Stimulated activated CD4-positive, alpha-beta T cell treated with anti-CD3 and anti-CD28 coated beads, Interleukin-15, amount 100 ng/mL, for 1 hour (primary cell): ENCODE measurements around the gene MTMR10.

ENCODE experiments used
- DNase-seq, 2 donors: peaks; one replicate each; pipeline ENCODE4 v3.0.0-alpha.2; 2020; ENCODE audit warnings: low read depth in 1 of 2, low spot score in 1 of 2

Gene MTMR10

DNA sequence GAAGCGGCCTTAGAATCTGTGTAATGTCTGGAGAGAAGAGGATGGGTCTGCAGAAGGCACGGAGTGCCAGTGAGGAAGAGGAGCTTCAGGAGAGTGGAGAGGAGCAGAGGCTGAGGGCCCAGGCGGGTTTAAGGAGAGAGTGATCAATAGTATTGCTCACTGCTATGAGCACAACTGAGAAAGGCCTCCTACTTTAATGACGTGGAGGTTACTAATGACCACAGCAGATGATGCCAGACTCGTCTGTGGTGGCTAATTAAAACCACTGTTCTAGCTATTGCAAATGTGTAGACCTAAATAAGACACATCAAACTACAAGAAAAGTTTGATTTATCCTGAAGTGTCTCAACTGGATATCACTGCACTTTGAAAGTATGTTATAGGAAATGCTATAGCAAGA lies 33.2 kb downstream of the MTMR10 start:
- no peak for DNase-seq

DNA sequence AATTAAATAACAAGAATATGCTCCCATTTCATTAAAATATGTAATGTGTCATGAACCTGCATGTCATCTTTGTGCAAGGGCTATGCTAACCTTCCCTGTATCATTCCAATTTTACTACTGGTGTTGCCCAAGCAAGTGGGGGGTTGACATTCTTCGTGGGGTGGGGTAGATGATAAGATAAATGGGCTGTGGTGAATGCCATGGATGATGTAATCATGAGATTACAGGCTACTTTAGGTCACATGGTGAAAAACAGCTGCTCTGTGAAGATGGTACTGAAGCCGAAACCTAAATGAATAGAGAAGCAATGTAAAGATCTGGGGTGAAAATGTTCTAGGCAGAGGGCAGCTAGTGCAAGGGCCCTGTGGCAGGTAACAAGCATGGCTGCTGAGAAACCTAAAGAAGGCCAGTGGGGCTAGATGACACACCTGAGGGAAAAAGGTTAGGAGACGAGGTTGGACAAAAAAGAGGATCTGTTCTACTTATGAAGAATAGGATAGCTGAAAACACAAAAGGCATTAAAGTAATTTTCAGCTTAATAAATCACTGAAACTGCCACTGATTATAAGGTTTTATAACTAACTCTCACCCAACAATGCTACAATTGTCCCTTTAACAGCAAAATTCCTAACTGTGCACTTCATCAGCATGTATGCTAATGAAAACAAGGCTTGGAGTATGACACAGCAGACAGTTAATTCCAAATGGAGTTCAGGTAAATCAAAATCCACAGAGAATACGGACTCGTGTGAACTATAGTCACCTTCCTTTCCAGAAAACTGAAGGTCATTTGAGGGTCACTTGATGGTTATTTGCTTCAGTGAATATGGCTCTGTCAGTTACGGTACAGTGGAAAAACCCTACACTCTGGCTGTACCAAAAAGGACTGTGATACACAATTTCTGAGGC lies 35.0 kb downstream of the MTMR10 start:
- no peak for DNase-seq

DNA sequence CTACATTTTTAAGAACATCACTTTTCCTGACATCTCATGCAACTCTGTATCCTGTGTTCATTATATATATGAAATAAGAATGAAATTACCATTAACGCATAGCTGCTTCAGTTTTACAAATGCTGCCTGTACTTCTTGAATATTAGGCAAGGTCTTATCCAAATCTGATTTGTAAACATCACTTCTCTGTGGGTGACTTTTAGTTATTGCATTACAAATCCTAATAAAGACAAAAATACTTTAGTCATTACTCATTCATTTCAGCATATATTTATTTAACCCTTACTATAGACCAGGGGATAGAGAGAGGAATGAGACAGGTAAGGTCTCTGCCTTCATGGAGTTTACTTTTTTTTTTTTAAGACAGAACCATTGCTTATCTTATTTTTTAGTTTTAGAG lies 36.8 kb downstream of the MTMR10 start:
- DNase-seq, result no peak

DNA sequence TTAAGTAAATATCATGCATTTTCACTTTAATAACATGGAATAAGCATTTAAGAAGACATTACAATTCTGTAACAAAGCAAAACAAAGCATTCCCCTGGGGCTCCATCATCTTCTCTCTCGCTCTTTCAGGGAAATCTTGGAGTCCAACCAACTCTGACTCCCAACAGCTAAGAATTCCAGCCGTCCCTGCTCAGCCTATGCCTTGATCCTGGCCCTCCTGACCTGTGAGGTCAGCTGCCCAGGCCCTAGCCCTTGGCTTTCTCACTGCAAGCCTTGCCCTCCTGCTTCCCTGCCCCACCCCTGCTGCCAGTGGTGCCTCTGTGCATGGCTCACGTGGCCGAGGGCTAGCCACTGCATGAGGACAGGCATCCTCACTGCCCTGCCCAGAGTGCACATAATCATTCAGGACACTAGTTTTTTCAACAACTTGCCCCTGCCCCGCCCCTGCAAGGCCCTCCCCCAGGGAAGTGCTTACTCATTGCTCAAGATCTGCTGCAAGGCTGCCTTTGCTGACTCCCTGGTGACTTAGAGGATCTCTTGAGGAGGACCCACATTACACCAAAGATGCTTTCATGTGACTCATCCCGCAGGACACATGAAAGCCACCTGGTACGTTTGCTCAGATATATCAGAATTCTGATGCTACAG lies 37.6 kb downstream of the MTMR10 start:
- DNase-seq, result no peak

DNA sequence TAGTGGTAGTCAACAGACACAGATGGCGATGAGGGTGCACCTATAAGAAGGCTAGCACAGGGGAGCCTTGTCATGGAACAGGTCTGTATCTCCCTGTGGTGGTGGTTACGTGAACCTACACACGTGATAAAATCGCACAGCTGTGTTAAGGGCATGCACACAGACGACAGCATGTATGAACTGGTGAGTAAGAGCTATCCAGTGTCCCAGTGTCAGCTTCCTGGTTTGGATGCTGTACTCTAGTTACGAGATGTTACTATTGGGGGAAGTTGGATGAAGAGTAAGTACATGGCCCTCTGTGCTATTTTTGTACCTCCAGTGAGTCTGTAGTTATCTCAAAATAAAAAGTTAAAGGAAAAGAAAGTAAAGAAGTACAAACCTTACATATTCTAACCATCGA lies 38.2 kb downstream of the MTMR10 start:
- no peak for DNase-seq

DNA sequence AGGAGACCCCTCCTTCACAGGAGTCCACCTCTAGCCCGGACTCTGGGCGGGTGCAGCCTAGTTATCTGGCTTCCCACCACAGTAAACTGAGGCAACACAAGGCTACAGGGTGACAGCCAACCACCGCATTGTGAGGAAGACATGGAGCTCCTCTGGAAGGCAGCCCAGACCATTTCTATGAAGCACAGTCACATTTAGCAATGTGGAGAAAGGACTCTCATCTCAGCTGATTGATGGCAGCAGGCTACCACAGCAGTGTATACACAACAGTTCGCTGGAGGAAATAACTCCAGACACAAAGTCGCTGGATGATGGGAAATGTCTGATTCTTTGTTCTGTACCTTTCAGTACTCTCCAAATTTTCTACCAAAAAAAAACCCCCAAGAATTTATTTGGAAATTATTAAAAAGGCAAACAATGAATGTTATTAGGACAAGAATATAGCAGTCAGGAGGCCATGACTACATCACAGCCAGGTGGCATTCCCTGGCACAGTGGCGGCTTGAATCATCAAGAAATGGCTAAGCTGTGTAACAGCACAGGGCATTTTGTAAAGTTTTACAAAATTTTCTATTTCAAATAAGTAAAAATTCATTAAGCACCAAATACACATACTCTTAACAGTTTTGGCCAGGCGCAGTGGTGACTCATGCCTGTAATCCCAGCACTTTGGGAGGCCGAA lies 47.6 kb downstream of the MTMR10 start:
- no peak for DNase-seq

DNA sequence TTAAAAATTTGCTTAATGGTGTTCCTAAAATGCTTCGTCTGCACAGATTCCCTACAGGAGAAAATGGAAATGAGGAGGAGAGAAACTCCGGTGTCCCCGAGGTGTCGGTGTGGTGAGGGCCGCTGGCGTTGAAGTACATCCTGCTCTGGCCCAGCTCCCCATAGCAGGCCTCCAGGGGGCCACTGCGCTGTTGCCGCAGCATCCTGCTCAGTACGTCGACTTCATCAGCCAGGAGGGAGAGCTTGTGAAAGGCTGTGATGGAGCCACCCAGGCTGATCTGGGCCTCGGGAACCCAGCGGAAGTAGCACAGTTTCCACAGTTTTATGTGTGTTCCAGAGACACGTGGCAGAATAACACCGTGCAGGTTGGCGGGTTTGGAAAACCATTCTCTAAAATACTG lies 49.9 kb downstream of the MTMR10 start:
- no peak for DNase-seq

DNA sequence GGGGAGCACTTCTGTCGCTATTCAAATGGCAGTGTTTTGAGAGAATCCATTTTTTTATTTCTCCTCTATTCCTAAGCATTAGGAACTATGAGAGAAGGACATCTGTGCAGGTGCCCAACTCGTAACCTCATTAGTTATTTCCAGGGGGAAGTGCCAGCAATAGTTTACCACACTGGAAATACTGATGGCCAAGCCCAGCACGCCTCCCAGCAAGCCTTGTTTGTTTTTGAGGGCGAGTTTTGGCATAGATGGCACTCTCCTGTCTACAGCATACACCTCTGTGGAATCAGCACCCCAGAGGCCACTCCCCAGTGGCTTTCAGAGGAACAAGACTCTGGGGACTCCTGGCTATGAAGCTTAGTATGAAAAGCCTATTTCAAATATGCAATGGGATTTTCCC lies 51.1 kb downstream of the MTMR10 start:
- no peak for DNase-seq

DNA sequence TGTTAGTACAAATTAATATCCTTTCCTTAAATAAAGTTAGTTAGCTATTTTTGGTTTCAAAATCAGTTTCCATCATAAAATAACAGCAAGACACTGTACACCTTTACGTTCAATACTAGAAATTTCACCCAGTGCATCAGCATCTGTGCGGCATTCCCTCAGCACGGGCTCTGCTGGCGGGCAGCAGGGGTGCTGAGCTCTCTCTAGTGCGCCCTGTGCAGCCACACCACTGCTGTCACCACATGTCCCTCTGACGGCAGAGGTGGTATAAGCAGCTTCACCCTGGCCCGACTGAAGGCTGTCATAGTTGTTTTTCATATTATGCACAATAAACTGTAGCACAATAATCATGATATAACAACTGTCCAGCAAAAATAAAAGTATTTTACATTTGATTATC lies 52.3 kb downstream of the MTMR10 start:
- DNase-seq, result no peak

DNA sequence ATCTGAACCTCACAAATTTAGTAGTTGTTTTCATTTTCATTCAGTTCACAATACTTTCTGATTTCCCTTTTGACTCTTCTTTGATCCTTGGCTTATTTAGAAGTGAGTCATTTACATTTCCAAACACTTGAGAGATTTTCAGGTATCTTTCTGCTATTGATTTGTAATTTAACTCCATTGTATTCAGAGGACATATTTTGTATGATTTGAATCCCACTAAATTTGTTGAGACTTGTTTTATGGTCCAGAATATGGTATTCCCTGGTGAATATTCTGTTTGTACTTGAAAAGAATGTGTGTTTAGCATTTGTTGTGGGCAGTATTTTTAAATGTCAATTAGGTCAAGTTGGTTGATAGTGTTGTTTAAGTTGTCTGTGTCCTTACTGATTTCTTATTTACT lies 58.1 kb downstream of the MTMR10 start:
- no peak for DNase-seq

DNA sequence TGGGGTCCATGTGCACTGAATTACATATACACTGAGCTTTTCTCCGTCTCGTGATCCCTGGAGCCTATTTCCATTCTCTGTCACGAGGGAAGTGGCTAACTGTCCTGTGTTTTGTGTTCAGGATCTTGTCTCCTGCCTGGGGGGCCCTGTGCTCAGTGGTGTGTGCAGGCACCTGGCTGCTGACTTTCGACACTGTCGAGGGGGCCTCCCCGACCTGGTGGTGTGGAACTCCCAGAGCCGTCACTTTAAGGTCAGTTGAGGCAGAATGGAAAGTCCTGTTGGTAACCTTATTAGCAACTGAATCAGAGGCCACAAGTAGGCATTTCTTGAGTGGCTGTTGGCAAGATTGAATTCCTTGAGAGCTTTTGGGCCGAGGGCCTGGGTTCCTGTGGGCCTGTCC lies 61.0 kb downstream of the MTMR10 start:
- no peak for DNase-seq

DNA sequence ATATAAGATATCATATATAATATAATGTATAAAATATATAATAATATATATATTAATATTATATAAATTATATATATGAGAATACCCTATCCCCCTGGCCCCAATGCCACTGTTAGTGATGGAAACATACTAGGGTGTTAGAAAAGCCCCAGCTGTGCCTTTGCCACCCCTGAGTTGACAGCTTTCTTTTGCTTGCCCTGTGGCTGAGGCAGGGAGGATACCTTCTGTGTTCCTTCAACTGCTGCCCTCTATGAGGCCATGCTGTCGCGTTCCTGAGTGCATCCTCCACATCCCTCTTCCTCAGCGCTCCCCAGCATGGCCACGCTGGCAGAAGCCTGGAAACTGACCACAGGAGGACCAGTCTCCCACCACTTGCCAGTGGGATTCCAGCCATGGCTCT lies 61.4 kb downstream of the MTMR10 start:
- no peak for DNase-seq

DNA sequence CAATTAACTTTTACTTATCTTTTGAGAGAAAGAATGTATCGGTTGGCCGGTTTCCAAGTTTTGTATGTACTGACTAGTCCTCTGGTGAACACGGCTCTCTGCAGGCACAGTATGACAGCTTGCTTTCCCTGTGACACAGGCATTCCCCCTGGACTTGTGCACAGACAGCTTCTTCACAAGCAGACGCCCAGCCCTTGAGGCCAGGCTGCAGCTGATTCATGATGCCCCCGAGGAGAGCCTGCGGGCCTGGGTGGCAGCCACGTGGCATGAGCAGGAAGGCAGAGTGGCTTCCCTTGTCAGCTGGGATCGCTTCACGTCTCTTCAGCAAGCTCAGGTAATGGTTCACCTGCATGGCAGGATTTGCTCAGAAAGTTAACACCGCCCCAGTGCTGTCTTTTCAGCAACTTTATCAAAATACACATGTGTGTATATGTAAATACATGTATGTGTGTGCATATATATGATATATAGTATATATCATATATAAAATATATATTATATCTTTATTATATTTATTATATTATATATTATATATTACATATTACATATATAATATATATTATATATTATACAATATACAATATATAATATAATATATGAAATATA lies 62.3 kb downstream of the MTMR10 start:
- DNase-seq, result no peak

DNA sequence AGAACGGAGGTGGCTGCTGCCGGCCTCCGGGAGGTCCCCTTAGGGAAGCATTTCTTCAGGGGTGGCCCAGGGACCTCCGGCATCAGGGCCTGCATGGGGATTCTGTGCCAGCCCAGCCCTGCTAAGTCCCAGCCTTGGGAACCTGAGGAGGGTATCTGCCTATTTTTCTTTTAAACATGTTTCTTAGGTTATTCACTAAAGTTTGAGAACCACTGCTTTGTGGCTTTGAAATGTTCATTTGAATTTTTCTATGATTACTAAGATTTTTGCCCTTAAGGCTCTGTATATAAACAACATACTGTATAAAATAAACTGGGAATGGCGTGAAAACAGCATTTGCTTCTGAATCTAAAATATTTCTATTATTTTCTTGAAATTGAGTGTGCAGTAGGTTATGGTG lies 63.4 kb downstream of the MTMR10 start:
- DNase-seq, result no peak

DNA sequence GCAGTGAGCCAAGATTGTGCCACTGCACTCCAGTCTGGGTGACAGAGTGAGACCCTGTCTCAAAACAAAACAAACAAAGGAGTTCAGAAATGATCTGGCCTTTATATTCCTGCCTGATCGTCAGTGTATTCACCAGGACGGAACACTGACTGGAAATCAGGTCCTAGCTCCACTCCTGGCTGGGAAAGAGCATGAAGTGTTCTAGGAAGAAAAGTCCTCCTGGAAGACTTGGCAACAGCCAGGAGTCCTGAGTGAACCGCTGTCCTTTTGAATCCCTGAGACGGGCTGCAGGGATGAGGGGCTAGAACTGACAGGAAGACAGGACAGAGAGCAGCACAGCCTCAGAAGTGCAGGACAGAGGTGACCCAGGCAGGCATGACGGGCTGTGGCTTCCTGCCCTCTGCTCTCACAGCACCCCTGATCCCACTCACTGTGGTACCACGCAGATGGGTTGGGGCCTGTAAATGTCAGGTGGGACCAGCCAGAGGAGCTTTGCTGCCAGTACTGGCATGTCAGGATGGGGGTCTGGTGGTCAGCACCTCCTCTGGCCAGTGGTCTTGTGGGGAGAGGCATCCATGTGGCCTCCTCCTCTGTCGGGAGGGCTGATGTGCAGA lies 64.2 kb downstream of the MTMR10 start:
- no peak for DNase-seq

DNA sequence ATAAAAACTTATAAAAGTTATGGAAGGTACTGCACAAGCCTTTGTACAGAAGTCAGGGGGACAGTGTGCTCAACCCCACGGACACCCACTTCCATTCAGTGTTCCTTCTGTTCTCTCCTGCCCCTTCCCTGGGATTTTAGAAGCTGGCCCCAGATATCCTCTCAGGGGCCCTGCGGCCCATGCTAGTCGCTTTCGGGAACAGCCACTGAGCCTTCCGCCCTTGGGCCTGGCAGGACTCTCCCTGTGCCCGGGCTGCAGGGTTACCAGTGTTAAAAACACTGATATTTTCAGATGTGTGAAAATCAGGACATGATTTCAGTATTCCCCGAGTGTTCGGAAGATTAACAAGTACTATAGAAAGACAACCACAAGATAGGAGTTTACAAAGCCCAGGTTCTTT lies 65.3 kb downstream of the MTMR10 start:
- DNase-seq, result no peak

DNA sequence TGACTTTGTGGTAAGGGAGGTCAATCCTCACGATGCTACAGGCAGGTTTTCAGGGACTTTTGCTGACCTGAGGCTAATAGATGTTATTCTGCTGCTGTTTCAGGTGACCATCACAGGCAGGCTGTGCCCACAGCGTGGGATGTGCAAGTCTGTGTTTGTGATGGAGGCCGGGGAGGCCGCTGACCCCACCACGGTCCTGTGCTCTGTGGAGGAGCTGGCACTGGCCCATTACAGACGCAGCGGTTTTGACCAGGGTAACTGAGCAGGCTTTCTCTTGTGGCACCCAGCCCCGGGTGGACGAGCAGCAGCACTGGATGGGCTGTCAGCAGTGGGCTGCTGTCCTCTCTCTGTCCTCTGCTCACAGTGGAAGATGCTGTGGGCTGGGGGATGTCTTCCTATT lies 65.7 kb downstream of the MTMR10 start:
- DNase-seq, result no peak

DNA sequence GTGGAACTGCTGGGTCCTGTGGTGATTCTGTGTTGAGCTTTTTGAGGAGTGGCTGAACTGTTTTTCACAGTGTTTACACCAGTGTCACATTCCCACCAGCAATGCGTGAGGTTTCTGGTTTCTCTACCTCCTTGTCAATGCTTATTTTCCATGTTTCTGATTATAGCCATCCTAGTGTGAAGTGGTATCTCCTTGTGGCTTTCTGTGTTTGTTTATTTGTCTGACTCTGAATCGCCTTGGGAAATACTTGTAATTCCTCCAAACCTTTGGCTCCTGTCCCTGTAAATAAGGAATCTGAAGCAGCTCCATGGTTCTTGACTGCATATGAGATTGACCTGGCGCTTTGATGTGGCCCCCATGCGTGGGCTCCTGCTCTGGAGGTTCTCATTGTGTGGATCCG lies 67.1 kb downstream of the MTMR10 start:
- DNase-seq, result no peak

DNA sequence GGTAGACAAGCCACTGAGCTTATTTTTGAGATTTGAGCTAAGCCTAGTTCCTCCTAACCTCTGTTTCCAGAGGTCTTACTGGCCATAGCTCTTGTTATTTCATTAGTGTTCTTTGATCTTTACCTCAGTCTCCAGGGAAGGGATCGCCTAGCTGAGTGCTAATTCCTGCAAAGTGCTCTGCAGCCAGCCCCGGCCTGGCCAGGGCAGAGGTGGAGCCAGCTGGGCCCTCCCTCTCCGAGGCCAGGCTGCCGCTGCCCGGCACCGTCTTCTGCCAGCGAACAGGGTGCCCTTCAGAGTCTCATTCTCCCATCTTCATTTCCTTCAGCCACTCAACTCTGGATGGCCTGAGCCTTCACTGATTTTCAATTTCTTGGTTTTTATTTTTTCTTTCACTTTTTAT lies 68.0 kb downstream of the MTMR10 start:
- DNase-seq, result no peak

DNA sequence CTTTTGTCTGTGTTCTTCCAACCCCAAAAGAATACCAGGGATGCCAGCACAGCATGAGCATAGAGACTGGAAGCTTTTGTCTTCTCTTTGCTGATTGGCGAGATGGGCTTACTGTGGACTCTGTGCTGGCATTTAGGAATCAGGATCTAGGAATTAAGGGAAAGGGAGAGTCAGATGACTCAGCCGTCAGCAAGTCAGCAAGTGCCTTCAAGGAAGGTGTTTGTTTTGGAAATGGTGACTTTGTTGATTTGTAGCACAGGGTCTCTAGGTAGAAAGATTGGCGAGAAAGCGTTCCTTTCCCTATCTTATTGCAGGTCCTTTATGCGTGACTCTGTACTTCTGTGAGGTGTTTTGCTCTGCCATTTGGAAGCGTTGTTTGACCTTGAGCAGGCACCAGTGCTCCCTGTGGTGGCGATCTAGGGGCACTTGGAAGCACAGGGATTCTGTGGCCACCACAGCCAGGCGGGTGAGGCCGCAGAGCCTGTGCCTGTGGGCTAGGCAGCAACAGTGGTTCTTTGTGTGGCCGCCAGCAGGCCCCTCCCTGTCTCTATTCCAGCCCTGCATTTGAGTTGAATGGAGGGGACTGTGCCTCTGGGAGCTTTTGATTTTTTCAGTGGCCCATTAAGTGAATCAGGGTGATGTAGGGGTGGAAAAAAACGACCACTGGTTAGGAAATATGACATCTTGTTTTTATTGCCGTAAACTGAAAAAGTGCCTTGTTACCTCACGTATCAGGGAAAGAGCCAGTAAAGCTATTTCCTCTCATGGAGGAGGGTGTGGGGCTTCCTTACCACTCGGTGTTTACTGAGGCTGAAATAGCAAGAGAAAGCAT lies 68.7 kb downstream of the MTMR10 start:
- DNase-seq, result no peak
